ENCODE data around the gene GRHPR. TPM values are rescaled to one million over a fixed set of nuclear protein-coding genes. Genes with fewer than 3 reads are reported as not detected.

Gene GRHPR
- total and polyA plus RNA-seq, 12 donors = 61.5 to 151 (median 114) TPM

DNA sequence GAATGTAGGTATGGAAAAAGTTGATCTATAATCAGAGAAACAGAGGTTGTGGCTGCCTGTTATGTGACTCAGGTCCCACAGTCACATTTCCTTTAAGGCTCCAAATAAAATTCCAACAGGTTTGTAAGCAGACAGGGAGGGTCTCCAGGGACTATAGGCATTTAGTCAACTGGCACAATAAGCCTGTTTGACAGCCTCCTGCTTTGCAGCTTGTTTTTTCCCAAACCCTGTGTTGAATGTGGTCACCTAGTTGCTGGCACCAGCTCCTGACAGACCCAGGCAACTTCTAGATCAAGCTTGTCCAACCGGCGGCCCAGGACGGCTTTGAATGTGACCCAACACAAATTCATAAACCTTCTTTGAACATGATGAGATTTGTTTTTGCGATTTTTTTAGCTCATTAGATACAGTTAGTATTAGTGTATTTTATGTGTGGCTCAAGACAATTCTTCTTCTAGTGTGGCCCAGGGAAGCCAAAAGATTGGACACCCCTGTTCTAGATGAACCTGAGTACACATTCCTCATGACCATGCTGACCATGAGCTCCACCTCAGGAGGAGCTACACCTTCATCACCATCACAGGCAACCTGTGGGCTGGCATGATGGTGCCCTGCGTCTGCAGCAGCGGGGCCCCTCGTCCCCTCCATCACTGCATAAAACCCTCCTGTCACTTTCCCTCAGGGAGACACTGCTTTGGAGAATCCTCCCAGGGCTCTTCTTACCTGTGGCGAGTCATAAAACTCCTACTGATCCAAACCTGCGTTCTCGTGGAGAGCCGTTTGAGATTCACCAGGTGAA, 15.7 kb upstream of the GRHPR start:
- intact Hi-C loops (cut with DNase I) = loop anchor here in 1 of 10 donors (10.0 kb wide), 1 partner anchor 72 kb away; no protein-coding TSS in a partner anchor
- 91 to 92% methylated on average over 11 of the region's 11 CpGs for WGBS, 2 donors
- no peak for DNase-seq
- Histone ChIP-seq H3K27me3 (no peaks in the 10 kb centered on the region), H3K9me3 (no peaks in the 10 kb centered on the region), H3K4me3 (no peak overlapping the region), H3K4me1 (peaks cover 0 to 12% (median 0%) of the 10 kb centered on the region in 9 donors), H3K27ac (peak overlapping the region in 3 of 10 donors; percentile 8 to 45 (median 13)), H3K36me3 (no peaks in the 10 kb centered on the region)
- no peak for ATAC-seq
- TF ChIP-seq, protein P1, sequence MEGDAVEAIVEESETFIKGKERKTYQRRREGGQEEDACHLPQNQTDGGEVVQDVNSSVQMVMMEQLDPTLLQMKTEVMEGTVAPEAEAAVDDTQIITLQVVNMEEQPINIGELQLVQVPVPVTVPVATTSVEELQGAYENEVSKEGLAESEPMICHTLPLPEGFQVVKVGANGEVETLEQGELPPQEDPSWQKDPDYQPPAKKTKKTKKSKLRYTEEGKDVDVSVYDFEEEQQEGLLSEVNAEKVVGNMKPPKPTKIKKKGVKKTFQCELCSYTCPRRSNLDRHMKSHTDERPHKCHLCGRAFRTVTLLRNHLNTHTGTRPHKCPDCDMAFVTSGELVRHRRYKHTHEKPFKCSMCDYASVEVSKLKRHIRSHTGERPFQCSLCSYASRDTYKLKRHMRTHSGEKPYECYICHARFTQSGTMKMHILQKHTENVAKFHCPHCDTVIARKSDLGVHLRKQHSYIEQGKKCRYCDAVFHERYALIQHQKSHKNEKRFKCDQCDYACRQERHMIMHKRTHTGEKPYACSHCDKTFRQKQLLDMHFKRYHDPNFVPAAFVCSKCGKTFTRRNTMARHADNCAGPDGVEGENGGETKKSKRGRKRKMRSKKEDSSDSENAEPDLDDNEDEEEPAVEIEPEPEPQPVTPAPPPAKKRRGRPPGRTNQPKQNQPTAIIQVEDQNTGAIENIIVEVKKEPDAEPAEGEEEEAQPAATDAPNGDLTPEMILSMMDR (IDR thresholded peaks at IDR 0.05) = no peak

DNA sequence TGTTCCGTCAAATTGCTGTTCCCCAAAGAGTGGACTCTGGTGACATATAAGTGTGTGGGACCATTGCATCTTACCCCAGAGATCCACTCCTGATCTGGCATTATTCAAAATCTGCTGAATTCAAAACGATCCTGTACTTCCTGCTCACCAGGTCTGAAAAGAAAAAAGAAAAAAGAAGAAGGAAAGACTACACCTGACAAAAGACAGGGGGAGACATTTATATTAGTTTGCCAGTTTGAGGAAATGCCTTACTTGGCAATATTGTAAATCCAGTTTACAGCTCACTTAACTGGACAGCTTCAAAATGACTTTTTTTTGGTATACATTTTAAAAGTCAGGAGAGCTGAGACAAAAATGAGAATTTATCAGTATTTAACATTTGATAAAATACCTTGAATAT, 15.0 kb upstream of the GRHPR start:
- Histone ChIP-seq H3K4me3 (no peak overlapping the region), H3K36me3 (no peaks in the 10 kb centered on the region), H3K4me1 (peaks cover 0 to 12% (median 0%) of the 10 kb centered on the region in 9 donors), H3K27me3 (no peaks in the 10 kb centered on the region), H3K27ac (no peak overlapping the region), H3K9me3 (no peaks in the 10 kb centered on the region)
- ATAC-seq = no peak
- TF ChIP-seq, protein P1 (IDR thresholded peaks at IDR 0.05) = no peak
- intact Hi-C loops (cut with DNase I) = loop anchor here in 1 of 10 donors (10.0 kb wide), 1 partner anchor 73 kb away; no protein-coding TSS in a partner anchor
- no peak for DNase-seq
- 68 to 73% methylated on average over 2 of the region's 2 CpGs for whole genome bisulfite sequencing, 2 donors

DNA sequence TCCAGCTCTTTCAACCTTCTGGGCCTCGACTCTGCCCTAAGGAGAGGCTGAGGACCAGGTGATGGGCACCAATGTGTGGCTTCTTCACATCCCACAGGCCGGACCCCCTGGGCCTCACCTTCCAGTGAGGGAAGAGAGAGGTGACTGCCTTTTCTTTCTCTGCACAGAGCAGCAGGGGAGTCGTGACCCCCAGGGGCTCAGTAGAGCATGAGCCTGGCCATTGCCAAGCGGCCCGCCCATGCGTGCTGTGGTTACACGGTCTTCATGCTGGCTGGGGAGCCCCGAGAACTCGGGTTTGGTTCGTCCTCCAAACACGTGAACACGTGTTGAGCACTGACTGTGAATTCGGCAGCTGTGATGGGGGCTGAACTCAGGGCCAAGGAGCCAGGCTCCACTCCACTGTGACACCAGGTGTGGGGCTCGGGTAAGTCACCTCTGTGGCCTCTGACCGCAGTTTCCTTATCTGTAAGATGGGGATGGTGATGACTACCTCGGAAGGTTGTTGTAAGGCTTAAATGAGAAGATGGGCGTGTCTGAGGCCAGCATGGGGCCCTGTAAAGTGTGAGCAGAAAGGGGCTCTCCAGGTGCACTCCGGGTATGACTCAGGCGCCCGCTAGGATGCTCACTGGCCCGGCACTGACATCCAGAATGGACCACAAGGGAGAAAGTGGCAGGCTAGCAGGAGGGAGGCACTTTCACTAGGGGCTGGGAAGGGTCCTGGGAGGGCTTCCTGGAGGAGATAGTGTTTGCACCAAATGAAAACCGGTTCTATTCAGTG, 13.4 kb upstream of the GRHPR start:
- Histone ChIP-seq H3K27ac (no peak overlapping the region), H3K27me3 (no peaks in the 10 kb centered on the region), H3K36me3 (no peaks in the 10 kb centered on the region), H3K4me1 (peaks cover 0 to 12% (median 0%) of the 10 kb centered on the region in 9 donors), H3K9me3 (no peaks in the 10 kb centered on the region), H3K4me3 (no peak overlapping the region)
- DNase-seq (no peak), ATAC-seq (no peak)
- 88 to 93% methylated on average over 22 of the region's 22 CpGs for WGBS, 2 donors
- TF ChIP-seq, protein P1 (IDR thresholded peaks at IDR 0.05) = no peak
- intact Hi-C loops (cut with DNase I) = loop anchor here in 1 of 10 donors (10.0 kb wide), 1 partner anchor 74 kb away; no protein-coding TSS in a partner anchor

DNA sequence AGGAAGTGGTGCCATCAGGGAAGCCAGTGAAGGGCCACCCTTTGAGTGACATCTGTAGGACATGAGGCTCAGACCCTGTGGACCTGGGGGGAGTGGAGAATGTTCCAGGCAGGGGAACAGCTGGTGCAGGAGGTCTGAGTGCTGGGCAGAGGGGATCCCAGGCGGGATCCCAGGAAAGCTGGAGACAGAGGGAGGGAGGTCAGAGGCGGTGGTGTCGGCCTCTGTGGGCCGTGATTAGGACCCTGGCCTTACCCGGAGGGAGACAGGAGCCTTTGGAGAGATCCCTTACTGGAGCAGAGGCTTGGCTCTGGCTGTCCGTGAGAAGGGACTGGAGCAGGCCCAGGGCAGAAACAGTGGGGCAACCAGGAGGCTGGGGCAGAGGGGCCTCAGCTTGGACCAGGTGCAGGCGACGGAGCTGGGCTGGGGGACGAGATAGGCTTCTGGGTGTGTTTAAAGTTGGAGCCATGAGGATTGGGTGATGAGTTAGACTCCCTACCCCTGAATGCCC, 12.1 kb upstream of the GRHPR start:
- Histone ChIP-seq H3K27me3 (no peaks in the 10 kb centered on the region), H3K9me3 (no peaks in the 10 kb centered on the region), H3K4me3 (no peak overlapping the region), H3K27ac (no peak overlapping the region), H3K36me3 (no peaks in the 10 kb centered on the region), H3K4me1 (peaks cover 0 to 18% (median 7%) of the 10 kb centered on the region in 9 donors)
- intact Hi-C loops (cut with DNase I) = loop anchor here in 1 of 10 donors (10.0 kb wide), 1 partner anchor 94 kb away; no protein-coding TSS in a partner anchor
- no peak for DNase-seq
- ATAC-seq = no peak
- TF ChIP-seq, protein P1 (IDR thresholded peaks at IDR 0.05) = no peak
- 91 to 95% methylated on average over 9 of the region's 9 CpGs for WGBS, 2 donors
